ENCODE data around the gene RTF1. TPM values are rescaled to one million over a fixed set of nuclear protein-coding genes. Genes with fewer than 3 reads are reported as not detected.

Gene RTF1
- total and polyA plus RNA-seq, 8 donors = 7.9 to 17.3 (median 10.3) TPM

GRCh38 chr15:41493205-41493901 lies 76.5 kb downstream of the RTF1 start, which contains the start of gene ITPKA:
ITPKA (plus strand) TSS chr15:41493874; CDS start chr15:41493928, 54 bp downstream.
- peak; percentile 60 to 80 (median 76) for ATAC-seq
- WGBS, 2 donors = 1% methylated on average over 47 to 60 of the region's 60 CpGs
- H3K9me3 ChIP-seq = no peaks in the 10 kb centered on the region
- peak within 1 kb of the TSS; percentile 34 to 71 (median 51) for H3K4me3 ChIP-seq
- no peaks in the 10 kb centered on the region for H3K27me3 ChIP-seq
- DNase-seq = peak; percentile 70 to 91 (median 85)
- TF ChIP-seq CTCF (IDR thresholded peaks at IDR 0.05) = no peak
- H3K27ac ChIP-seq = peak within 1 kb of the TSS in 3 of 4 donors; percentile 28 to 42 (median 32)
- no peaks in the 10 kb centered on the region for H3K36me3 ChIP-seq
- intact Hi-C loops (cut with DNase I) = no loop called here
- peaks cover 0 to 12% (median 8%) of the 10 kb centered on the region in 3 donors for H3K4me1 ChIP-seq
- FAIRE-seq = no peak

- ATAC-seq = peak in 1 of 4 donors; percentile 5
- Histone ChIP-seq H3K27me3 (no peaks in the 10 kb centered on the region), H3K27ac (no peak overlapping the region), H3K4me1 (peaks cover 0 to 12% (median 8%) of the 10 kb centered on the region in 3 donors), H3K4me3 (peak overlapping the region; percentile 7 to 71 (median 45)), H3K9me3 (no peaks in the 10 kb centered on the region), H3K36me3 (no peaks in the 10 kb centered on the region)
- WGBS, 2 donors = 1 to 5% methylated on average over 16 to 41 of the region's 41 CpGs
- no peak for FAIRE-seq
- intact Hi-C loops (cut with DNase I) = no loop called here
- no peak for DNase-seq
- TF ChIP-seq CTCF (IDR thresholded peaks at IDR 0.05) = no peak
Observed at GRCh38 chr15:41493902-41494189, 77.0 kb downstream of the RTF1 start.

- H3K27me3 ChIP-seq = no peaks in the 10 kb centered on the region
- no peaks in the 10 kb centered on the region for H3K36me3 ChIP-seq
- FAIRE-seq (no peak), DNase-seq (peak in 4 of 6 donors; percentile 25 to 83 (median 66)), ATAC-seq (peak in 1 of 4 donors; percentile 20)
- no peak for TF ChIP-seq CTCF (IDR thresholded peaks at IDR 0.05)
- no peaks in the 10 kb centered on the region for H3K9me3 ChIP-seq
- H3K27ac ChIP-seq = no peak overlapping the region
- H3K4me3 ChIP-seq = peak overlapping the region; percentile 7 to 71 (median 45)
- peaks cover 0 to 12% (median 8%) of the 10 kb centered on the region in 3 donors for H3K4me1 ChIP-seq
- intact Hi-C loops (cut with DNase I) = no loop called here
- WGBS, 2 donors = 5 to 9% methylated on average over 59 to 77 of the region's 77 CpGs
Observed at GRCh38 chr15:41494190-41494921, 77.5 kb downstream of the RTF1 start.

- peak overlapping the region in 2 of 4 donors; percentile 15 to 30 for H3K4me3 ChIP-seq
- DNase-seq (peak in 3 of 6 donors; percentile 30 to 83 (median 67)), FAIRE-seq (no peak), ATAC-seq (peak in 1 of 4 donors; percentile 5)
- no peak for TF ChIP-seq CTCF (IDR thresholded peaks at IDR 0.05)
- WGBS, 2 donors = 42 to 45% methylated on average over 57 to 60 of the region's 60 CpGs
- intact Hi-C loops (cut with DNase I) = no loop called here
- H3K4me1 ChIP-seq = peaks cover 0 to 12% (median 8%) of the 10 kb centered on the region in 3 donors
- H3K27me3 ChIP-seq = no peaks in the 10 kb centered on the region
- H3K36me3 ChIP-seq = no peaks in the 10 kb centered on the region
- no peaks in the 10 kb centered on the region for H3K9me3 ChIP-seq
- H3K27ac ChIP-seq = peak overlapping the region in 2 of 4 donors; percentile 22 to 43
Observed at GRCh38 chr15:41494922-41495735, 78.2 kb downstream of the RTF1 start.
